Measurements from ENCODE around the gene BPHL.

The BPHL gene

DNA sequence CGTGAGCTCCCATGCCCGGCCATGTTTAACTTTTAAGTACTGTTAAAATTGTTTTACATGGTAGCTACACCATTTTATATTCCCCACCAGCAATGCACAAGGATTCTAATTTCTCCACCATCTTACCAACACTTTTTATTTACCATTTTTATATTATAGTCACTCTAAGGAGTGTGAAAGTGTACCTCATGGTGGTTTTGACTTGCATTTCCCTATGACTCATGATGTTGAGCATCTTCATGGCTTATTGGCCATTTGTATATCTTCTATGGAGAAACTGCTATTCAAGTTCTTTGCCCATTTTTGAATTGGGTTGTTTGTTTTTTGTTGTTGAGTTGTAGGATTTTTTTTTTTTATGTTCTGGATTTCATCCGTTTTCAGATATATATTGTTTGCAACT, 15.6 kb upstream of the BPHL start:
- TF ChIP-seq GATA2 (IDR thresholded peaks at IDR 0.05; ENCODE audit: low read depth, low read length), result no peak
- no peak for TF ChIP-seq GATA3 (IDR thresholded peaks at IDR 0.05; ENCODE audit: low read depth, low read length)

DNA sequence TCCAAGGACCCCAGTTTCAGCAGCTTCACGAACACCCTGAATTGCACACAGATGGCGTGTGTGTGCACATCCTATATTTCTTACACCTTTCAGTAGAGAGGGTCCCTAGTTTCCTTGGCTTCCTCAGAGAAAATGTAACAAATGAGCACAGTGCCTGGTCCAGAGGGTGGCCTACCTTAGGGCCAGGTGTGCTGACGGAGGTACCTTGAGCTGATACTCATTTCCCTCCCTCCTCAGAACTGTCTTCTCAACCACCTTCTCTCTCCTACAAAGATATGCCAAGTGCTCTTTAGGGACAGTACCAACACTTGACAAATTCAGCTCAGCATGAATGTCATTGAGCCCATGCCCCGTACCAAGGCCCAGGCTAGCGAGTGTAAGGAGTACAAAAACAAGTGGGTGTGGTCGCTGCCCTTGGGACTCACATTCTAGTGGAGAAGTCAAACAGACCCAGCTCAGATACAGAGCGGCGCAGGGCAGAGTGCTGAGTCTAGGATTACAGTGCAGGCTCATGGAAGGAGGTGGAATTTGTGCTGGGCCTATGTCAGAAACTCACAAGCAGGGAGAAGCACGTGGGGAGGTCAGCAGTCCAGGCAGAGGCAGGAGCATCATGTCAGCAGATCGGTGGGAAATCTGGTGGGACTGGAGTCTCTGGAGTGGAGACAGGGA, 9.6 kb upstream of the BPHL start:
- no peak for TF ChIP-seq GATA2 (IDR thresholded peaks at IDR 0.05; ENCODE audit: low read depth, low read length)
- TF ChIP-seq GATA3 (IDR thresholded peaks at IDR 0.05; ENCODE audit: low read depth, low read length), result no peak

DNA sequence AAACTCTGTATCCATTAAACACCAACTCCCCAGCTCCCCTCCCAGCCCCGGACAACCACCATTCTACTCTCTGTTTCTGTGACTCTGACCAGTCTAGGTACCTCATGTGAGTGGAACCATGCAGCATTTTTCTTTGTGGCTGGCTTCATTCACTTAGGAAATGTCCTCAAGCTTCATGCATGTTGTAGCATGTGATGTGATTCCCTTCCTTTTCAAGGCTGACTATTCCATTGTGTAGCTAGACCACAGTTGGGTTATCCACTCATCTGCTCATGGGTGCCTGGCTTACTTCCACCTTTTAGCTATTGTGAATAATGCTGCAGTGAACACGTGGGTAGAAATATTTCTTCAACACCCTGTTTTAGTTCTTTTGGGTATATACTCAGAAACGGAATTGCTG, 8.8 kb upstream of the BPHL start:
- TF ChIP-seq GATA3 (IDR thresholded peaks at IDR 0.05; ENCODE audit: low read depth, low read length), result no peak
- TF ChIP-seq GATA2 (IDR thresholded peaks at IDR 0.05; ENCODE audit: low read depth, low read length), result no peak

DNA sequence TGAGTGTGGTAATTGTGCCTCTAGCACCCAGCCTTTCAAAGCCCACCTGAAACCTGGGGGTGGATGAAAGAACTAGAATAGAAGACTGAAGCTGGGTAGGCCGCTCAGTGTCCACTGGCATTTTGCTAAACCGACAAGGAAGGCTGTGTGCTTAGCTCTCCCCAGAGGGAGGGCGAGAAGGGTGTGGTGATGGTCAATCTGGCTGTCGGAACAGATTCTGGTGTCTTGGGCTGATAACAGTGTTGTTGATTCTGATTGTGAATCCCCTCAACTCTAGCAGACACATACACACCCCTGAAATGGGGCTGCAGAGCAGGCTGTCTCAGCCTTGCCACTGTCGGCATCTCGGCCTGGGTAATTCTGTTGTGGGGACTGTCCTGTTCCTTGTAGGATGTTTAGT, 4.1 kb upstream of the BPHL start:
- TF ChIP-seq GATA2 (IDR thresholded peaks at IDR 0.05; ENCODE audit: low read depth, low read length) (no peak), GATA3 (IDR thresholded peaks at IDR 0.05; ENCODE audit: low read depth, low read length) (no peak)

DNA sequence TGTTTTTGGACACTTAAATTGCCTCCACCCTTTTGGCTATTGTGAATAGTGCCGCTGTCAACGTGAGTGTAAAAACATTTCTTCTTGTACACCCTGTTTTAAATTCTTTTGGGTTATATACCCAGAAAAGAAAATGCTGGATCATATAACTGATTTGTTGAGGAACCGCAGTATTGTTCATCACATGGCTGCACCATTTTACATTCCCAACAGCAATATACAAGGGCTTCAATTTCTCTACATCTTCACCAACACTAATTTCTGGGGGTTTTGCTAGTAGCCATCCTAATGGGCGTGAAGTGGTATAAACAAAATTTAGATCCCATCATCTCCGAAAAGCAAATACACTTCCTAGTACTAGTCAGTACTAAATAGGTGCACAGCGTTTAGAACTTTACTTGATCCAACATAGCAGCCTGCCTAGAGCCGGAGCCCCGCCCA, 579 bp upstream of the BPHL start:
- no peak for TF ChIP-seq GATA3 (IDR thresholded peaks at IDR 0.05; ENCODE audit: low read depth, low read length)
- no peak for TF ChIP-seq GATA2 (IDR thresholded peaks at IDR 0.05; ENCODE audit: low read depth, low read length)

DNA sequence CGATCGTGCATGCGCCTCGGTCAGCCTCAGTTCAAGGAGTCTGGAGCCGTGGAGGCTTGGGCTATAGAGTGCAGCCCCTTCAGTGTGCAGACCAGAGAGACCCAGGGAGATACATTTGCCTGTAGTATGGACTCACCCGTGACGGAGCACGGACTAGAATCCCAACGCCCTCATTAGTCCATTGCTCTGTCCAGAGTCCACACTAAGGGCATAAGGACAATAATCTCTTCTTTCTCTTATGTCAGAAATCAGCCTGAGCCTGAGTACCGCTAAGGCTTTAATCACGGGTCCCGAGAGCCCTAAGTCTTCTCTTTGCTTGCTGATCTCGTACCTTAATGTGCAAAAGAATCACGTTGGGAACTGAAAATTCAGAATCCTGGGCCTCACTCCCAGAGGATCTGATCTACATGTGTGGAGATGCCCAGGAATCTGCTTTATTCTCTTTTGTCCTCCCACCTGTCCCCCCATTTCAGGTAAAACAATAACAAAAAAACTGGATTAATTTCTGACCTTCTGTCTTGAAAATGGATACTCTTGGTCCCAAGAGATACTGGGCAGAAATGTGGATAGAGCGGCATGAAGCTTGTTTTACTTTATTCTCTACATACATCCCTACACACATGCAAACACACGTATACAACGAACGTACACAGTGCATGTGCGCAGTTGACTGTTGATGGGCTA, 671 bp downstream of the BPHL start:
- TF ChIP-seq GATA3 (IDR thresholded peaks at IDR 0.05; ENCODE audit: low read depth, low read length), result no peak
- no peak for TF ChIP-seq GATA2 (IDR thresholded peaks at IDR 0.05; ENCODE audit: low read depth, low read length)

DNA sequence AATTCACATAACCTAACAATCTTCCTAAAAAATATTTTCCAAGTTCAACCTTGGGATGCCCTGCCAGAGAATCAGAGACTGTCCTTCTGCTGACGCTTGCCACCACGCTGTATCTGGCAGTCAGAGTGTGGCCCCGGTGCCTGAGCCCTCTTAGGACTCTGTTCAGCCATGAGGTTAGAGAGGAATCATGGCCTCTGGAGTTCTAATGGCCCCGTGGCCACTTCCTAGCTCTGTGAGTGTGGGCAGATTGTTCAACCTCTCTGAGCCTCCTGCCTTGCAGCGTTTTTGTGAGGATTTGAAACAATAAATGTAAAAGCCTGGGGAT, 2.2 kb downstream of the BPHL start:
- TF ChIP-seq GATA2 (IDR thresholded peaks at IDR 0.05; ENCODE audit: low read depth, low read length) (no peak), GATA3 (IDR thresholded peaks at IDR 0.05; ENCODE audit: low read depth, low read length) (no peak)

DNA sequence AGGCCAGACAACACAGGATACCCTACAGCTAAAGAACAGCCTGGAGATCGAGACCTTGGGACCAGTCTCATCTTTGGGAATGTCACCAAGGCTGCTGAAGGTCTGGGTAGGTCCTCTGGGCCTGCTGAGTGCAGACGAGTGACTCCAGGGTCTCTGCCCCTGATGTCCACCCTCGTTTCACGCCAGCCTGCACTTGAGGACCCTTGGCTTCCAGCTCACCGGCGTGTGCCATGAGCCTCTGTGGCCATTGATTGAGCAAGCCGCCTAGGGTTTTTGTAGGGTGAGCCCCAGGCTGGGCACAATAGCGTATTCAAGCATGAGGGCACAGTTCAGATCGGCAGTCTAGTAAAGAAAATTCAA, 4.3 kb downstream of the BPHL start:
- TF ChIP-seq GATA3 (IDR thresholded peaks at IDR 0.05; ENCODE audit: low read depth, low read length), result no peak

DNA sequence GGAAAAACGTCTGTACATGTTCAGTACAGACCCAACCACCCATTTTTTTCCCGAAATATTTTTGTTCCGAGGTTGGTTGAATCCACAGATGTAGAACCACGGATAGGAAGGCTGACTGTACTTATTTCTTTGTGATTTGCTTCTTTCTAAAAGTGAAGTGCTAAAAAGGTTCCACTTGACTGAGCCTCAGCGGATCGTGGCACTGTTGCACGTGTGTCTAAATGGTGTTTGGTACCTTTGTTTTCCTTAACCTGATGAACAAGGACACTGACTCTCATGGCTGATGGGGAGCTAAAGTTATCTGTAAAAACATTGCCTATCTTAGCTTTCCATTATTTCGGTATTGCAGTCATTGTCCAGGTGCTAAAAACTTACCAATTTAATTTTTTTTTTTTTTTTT, 6.2 kb downstream of the BPHL start:
- no peak for TF ChIP-seq GATA3 (IDR thresholded peaks at IDR 0.05; ENCODE audit: low read depth, low read length)
- TF ChIP-seq GATA2 (IDR thresholded peaks at IDR 0.05; ENCODE audit: low read depth, low read length), result no peak

DNA sequence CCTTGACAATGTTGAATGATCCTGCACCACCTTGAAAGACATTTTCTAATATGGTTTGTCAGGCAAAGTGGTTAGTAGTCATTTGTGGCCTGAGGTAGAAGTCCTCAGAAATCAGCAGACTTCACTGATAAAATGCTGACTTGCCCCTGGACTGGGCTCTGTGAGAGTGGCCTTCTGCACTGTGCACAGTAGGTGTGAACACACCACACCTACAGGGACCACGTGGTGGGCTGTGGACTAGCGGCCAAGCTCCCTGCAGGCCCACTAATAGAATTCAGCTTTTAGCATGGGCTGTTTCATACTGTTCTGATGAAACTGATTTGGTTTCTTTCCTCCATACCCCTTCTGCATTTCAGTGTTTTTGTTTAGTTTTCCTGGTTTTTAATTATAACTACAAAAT, 7.3 kb downstream of the BPHL start:
- no peak for TF ChIP-seq GATA2 (IDR thresholded peaks at IDR 0.05; ENCODE audit: low read depth, low read length)
- no peak for TF ChIP-seq GATA3 (IDR thresholded peaks at IDR 0.05; ENCODE audit: low read depth, low read length)

DNA sequence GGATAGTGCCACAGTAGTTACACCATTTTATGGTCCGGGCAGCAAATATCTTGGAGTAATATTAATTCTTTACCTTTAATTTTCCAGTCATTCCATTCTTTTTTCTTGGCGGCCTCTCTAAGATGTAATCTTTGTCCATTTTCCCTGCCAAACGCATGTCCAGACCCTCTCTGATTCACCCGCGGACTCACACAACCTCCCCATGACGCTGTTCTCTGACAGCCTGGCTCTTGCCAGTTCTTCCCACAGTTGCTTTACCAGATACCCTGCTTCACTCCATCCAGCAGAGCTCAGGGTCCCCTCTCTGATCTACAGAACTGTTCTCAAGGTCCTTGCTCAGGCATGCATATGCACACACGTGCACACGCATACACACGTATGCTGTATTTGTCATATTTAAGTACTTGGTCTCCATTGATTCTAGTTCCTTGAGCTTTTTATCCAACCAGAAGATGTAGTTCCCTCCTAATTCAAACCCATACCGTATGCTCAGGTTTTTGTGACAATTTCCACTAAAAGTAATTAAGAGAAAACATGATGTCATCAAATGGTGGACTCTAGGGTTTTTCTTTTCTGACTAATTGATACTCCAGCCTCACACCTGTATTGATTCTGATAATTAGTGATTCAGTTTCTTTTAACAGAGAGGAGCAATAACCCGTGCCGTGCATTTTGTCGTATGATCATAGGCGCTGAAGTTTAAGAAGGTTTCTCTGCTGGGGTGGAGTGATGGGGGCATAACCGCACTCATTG, 10.0 kb downstream of the BPHL start:
- TF ChIP-seq GATA3 (IDR thresholded peaks at IDR 0.05; ENCODE audit: low read depth, low read length) (no peak), GATA2 (IDR thresholded peaks at IDR 0.05; ENCODE audit: low read depth, low read length) (no peak)

DNA sequence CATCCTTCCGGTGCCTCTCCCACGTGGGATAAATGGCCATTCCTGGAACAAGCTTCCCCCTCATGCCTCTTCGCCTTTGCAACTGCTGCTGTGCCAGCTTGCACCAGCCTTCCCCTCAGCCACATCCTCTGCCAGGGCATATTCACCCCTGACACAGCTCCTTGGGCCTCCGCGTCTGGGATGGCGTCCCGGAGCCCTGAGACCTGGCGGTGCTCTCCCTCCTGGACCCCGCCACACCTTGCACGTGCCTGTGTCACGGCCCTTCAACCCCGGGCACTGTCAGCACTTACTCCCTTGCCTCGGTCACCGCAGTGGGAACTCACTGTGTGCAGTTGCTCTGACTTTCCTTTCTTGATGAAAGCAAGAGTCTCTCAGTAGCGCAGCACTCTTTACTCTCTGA, 13.2 kb downstream of the BPHL start:
- TF ChIP-seq GATA3 (IDR thresholded peaks at IDR 0.05; ENCODE audit: low read depth, low read length), result no peak
- no peak for TF ChIP-seq GATA2 (IDR thresholded peaks at IDR 0.05; ENCODE audit: low read depth, low read length)

DNA sequence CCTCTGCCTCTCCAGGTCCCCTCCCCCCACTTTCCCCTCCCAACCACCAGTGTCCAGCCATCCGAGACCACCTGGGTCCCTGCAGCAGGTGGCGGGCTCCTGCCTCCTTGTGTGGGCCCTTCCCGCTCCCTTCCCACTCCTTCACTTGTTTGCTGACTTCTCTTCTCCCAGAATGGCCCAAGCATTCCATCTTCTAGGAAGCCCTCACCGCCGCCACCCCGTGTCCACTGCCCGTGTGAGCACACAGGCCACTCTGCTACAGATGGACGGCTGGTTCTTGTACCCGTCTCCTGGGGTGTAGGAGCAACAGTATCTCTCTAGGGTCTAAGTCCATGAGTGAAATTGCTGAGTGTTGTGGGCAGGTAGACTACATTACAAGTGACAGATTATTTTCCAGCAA, 15.0 kb downstream of the BPHL start:
- no peak for TF ChIP-seq GATA2 (IDR thresholded peaks at IDR 0.05; ENCODE audit: low read depth, low read length)
- no peak for TF ChIP-seq GATA3 (IDR thresholded peaks at IDR 0.05; ENCODE audit: low read depth, low read length)

DNA sequence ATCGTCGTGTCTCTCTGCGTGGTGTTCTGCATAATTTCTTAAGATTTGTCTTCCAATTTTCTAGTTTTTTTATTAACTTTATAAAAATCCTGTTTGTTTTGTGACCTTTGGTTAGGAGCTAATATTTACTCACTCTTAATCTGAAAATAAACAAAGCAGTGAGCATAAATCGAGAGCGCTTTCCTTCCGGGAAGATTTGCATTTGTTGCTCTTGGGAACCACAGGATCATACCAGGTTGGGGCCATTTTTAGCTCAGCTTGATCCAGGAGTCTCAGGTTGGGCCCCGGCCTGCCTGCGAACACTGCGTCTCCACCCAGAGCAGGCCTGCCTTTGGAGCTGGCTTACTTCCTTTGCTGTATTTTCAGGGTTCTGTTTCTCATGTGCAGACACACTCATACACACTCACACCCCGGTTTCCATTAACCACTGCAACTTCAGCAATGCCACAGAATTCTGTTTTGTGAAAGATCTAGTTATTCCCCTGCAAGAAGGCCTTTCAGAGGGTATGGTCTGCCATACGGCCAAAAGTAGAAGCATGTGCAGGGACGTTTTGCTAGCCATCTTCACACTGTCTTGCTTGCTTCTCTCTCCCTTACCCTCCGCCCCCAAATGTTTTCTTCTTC, 17.3 kb downstream of the BPHL start:
- TF ChIP-seq GATA2 (IDR thresholded peaks at IDR 0.05; ENCODE audit: low read depth, low read length) (no peak), GATA3 (IDR thresholded peaks at IDR 0.05; ENCODE audit: low read depth, low read length) (no peak)
